ENCODE results near the gene MAPK8.

- TF ChIP-seq, protein P1, sequence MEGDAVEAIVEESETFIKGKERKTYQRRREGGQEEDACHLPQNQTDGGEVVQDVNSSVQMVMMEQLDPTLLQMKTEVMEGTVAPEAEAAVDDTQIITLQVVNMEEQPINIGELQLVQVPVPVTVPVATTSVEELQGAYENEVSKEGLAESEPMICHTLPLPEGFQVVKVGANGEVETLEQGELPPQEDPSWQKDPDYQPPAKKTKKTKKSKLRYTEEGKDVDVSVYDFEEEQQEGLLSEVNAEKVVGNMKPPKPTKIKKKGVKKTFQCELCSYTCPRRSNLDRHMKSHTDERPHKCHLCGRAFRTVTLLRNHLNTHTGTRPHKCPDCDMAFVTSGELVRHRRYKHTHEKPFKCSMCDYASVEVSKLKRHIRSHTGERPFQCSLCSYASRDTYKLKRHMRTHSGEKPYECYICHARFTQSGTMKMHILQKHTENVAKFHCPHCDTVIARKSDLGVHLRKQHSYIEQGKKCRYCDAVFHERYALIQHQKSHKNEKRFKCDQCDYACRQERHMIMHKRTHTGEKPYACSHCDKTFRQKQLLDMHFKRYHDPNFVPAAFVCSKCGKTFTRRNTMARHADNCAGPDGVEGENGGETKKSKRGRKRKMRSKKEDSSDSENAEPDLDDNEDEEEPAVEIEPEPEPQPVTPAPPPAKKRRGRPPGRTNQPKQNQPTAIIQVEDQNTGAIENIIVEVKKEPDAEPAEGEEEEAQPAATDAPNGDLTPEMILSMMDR (IDR thresholded peaks at IDR 0.05), result no peak
- TF ChIP-seq POLR2A (IDR thresholded peaks at IDR 0.05), result no peak
Measured at GRCh38 chr10:48282829-48283228, 23.6 kb upstream of the MAPK8 start.
